Mucosa of descending colon (tissue), 3 donors: ENCODE results near the gene CTNNAL1. TPM values are rescaled to one million over a fixed set of nuclear protein-coding genes. Genes with fewer than 3 reads are reported as not detected.
"Not testable (repeated sequence)": the region's sequence is repeated elsewhere in the genome, so short reads cannot be mapped to it uniquely, and the experiment has no call there.

Experiments
- ATAC-seq: fragments of 200-7000 bp; cut with Tn5 transposase; one replicate; pipeline ENCODE4 v1.9.1; 2020; ENCODE audit warnings: mild to moderate bottlenecking, moderate library complexity
- DNase-seq, 3 donors: peaks; one replicate each; pipeline ENCODE4 v3.0.0-alpha.2; 2020
- H3K36me3 ChIP-seq: fragments of 200-600 bp; one replicate; pipeline ENCODE4 v1.8.0; 2021; ENCODE audit warnings: low read depth, mild to moderate bottlenecking
- H3K4me1 ChIP-seq: fragments of 200-600 bp; one replicate; pipeline ENCODE4 v1.8.0; 2021; ENCODE audit warnings: low read depth, mild to moderate bottlenecking
- H3K4me3 ChIP-seq: fragments of 200-600 bp; one replicate; pipeline ENCODE4 v1.8.0; 2021; ENCODE audit warnings: mild to moderate bottlenecking
- H3K9me3 ChIP-seq: fragments of 200-600 bp; one replicate; pipeline ENCODE4 v1.8.0; 2021; ENCODE audit warnings: mild to moderate bottlenecking
- intact Hi-C, 2 donors: fragments of 100-400 bp; cut with DNase I in 1 of 2; cut with micrococcal nuclease in 1 of 2; formaldehyde crosslinking; loops; one replicate each; pipeline versions ENCODE4 v1.11.0 to v1.11.1; 2022; cut with DNase I, micrococcal nuclease
- total RNA-seq, 3 donors: library from RNA; stranded (reverse); fragmentation: NEBNext Ultra II Directional in 2 of 3; extraction: Animal tissue kit (Norgen Biotek cat#: 25700) in 2 of 3; gene quantifications; one replicate each; pipeline versions ENCODE4 v1.2.1 to v1.2.4, GENCODE V29; 2021 to 2023
- TF ChIP-seq, protein P1 (sequence below): fragments of 200-600 bp; IDR thresholded peaks from one replicate; pipeline ENCODE4 v1.8.0; 2022; ENCODE audit warnings: antibody characterized with exemption, mild to moderate bottlenecking
- donor health status: DM: no; HTN: no; CAD: no; lungs with moderate emphysema.
- donor health status: DM: no; HTN: no; CAD: no.
- donor health status: DM: no; HTN: yes; CAD: no.

CTNNAL1 gene
- total RNA-seq, 3 donors from 2014 or later, result 8.3 to 21.9 (median 15.6) TPM

- Histone ChIP-seq H3K9me3 (no peaks in the 10 kb centered on the region), H3K4me1 (no peaks in the 10 kb centered on the region), H3K36me3 (no peaks in the 10 kb centered on the region), H3K4me3 (no peak overlapping the region)
- DNase-seq (no peak), ATAC-seq (no peak)
- intact Hi-C loops, result no loop called here
- TF ChIP-seq, protein P1, sequence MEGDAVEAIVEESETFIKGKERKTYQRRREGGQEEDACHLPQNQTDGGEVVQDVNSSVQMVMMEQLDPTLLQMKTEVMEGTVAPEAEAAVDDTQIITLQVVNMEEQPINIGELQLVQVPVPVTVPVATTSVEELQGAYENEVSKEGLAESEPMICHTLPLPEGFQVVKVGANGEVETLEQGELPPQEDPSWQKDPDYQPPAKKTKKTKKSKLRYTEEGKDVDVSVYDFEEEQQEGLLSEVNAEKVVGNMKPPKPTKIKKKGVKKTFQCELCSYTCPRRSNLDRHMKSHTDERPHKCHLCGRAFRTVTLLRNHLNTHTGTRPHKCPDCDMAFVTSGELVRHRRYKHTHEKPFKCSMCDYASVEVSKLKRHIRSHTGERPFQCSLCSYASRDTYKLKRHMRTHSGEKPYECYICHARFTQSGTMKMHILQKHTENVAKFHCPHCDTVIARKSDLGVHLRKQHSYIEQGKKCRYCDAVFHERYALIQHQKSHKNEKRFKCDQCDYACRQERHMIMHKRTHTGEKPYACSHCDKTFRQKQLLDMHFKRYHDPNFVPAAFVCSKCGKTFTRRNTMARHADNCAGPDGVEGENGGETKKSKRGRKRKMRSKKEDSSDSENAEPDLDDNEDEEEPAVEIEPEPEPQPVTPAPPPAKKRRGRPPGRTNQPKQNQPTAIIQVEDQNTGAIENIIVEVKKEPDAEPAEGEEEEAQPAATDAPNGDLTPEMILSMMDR, result no peak
Observed at GRCh38 chr9:108983885-108984284, 29.4 kb downstream of the CTNNAL1 start.

GRCh38 chr9:108980893-108981292 is 32.4 kb downstream of the CTNNAL1 start:
- ATAC-seq (no peak), DNase-seq (no peak)
- H3K4me1 ChIP-seq, result no peaks in the 10 kb centered on the region
- H3K36me3 ChIP-seq, result no peaks in the 10 kb centered on the region
- TF ChIP-seq, protein P1, result no peak
- no peaks in the 10 kb centered on the region for H3K9me3 ChIP-seq
- H3K4me3 ChIP-seq, result no peak overlapping the region
- intact Hi-C loops, result no loop called here

GRCh38 chr9:108978205-108978604 is 35.1 kb downstream of the CTNNAL1 start:
- Histone ChIP-seq H3K4me1 (no peaks in the 10 kb centered on the region), H3K36me3 (no peaks in the 10 kb centered on the region), H3K9me3 (no peaks in the 10 kb centered on the region), H3K4me3 (no peak overlapping the region)
- TF ChIP-seq, protein P1, result no peak
- ATAC-seq, result no peak
- intact Hi-C loops, result no loop called here
- no peak for DNase-seq

DNA sequence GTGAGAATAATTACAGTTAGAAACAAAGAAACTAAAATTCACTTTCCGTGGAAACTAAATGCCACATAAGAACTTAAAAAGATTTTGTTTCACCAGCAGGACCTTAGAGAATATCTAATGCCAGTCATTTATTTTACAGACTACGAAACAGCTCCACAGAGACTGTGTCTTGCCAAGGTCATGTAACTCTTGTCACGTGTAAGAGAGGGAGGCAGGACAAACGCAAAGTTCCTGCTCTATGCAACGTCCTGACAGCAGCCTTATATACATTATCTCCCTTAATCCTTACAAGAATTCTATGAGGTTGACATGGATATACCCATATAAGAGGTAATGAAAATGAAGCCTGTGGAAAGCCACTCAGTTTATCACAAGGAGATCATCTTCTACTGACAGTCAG is 39.4 kb downstream of the CTNNAL1 start:
- DNase-seq (no peak), ATAC-seq (no peak)
- H3K36me3 ChIP-seq, result no peaks in the 10 kb centered on the region
- TF ChIP-seq, protein P1, result no peak
- H3K9me3 ChIP-seq, result no peaks in the 10 kb centered on the region
- no peaks in the 10 kb centered on the region for H3K4me1 ChIP-seq
- intact Hi-C loops, result no loop called here
- H3K4me3 ChIP-seq, result no peak overlapping the region

- TF ChIP-seq, protein P1, result no peak
- Histone ChIP-seq H3K4me1 (no peaks in the 10 kb centered on the region), H3K9me3 (no peaks in the 10 kb centered on the region), H3K4me3 (no peak overlapping the region), H3K36me3 (no peaks in the 10 kb centered on the region)
- intact Hi-C loops, result no loop called here
- DNase-seq, result no peak
- no peak for ATAC-seq
Observed at GRCh38 chr9:108972626-108973209, 40.6 kb downstream of the CTNNAL1 start.

DNA sequence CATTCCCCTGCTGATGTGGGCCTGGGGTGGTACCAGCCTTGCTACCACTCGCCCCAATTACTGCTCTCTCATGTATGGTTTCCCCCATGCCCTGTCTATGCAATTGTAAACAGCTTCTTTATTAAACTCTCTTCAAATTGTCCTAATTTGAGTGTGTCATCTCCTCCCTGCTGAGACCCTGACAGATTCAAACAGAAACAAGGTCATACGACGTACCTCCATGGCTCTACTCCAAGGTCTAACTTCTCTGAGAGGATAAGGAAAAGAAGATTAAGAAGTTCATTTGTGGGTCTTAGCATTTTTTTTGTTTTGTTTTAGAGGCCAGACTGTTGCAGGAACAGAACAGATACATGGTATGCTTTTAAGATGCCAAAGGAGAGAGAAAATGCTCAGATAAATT is 41.1 kb downstream of the CTNNAL1 start:
- DNase-seq (no peak), ATAC-seq (no peak)
- TF ChIP-seq, protein P1, result no peak
- intact Hi-C loops, result no loop called here
- H3K9me3 ChIP-seq, result no peaks in the 10 kb centered on the region
- no peaks in the 10 kb centered on the region for H3K4me1 ChIP-seq
- no peaks in the 10 kb centered on the region for H3K36me3 ChIP-seq
- H3K4me3 ChIP-seq, result no peak overlapping the region

GRCh38 chr9:108971392-108971791 is 41.9 kb downstream of the CTNNAL1 start:
- intact Hi-C loops, result not testable (repeated sequence)

More at GRCh38 chr9:108971392-108971791, 41.9 kb downstream of the CTNNAL1 start:
- ATAC-seq, H3K9me3 ChIP-seq, H3K36me3 ChIP-seq, DNase-seq, H3K4me1 ChIP-seq, H3K4me3 ChIP-seq: not testable (repeated sequence)
